ES-I3 (cell line): ENCODE results near the gene ZNF277.

Experiments
- H3K36me3 ChIP-seq: 2 replicates; pipeline ENCODE4 v1.6.1; 2013; ENCODE audit warnings: mild to moderate bottlenecking, low read length, control low read depth, moderate library complexity; ENCODE audit not compliant: insufficient read depth
- H3K4me1 ChIP-seq: 2 replicates; pipeline ENCODE4 v1.6.1; 2013; ENCODE audit warnings: mild to moderate bottlenecking, control low read depth, low read length; ENCODE audit not compliant: insufficient read depth
- H3K9ac ChIP-seq: 2 replicates; pipeline ENCODE4 v1.6.1; 2013; ENCODE audit warnings: low read depth, mild to moderate bottlenecking, low read length, moderate library complexity
- H3K9me3 ChIP-seq: 2 replicates; pipeline ENCODE4 v1.6.1; 2013; ENCODE audit warnings: mild to moderate bottlenecking, low read length, moderate library complexity; ENCODE audit not compliant: control insufficient read depth, insufficient read depth

Gene ZNF277

DNA sequence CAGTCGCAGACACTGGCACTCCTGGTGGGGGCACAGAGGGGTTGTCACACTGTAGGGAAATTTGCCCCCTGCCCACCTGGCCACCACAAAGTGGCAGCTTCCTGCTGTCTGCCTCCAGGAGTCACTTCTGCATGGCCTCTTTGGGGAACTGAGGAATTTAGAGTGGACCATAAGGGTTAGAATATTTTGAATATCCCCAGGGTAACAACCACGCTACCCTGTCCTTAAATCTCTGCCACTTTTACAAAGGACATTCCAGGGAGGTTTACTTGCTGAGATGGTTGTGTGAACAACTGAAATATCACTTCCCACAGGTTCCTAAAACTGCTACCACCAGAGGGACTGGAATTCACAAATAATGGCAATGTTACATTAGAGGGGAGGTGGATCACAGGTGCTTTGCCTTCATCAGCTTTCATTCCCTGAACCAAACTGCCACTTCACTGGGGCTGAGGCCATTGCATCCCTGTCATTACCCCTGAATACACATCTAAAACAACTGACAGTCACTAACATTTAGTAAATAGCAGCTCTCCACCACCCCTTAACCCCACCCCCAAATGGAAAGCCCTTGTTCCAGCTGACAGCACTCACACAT is 155.7 kb downstream of the ZNF277 start:
- H3K36me3 ChIP-seq: no peaks in the 10 kb centered on the region
- no peaks in the 10 kb centered on the region for H3K9me3 ChIP-seq
- H3K9ac ChIP-seq: no peak overlapping the region
- 0 out of 2 replicates have a peak, but pooled peaks cover 5% of the 10 kb centered on the region for H3K4me1 ChIP-seq

DNA sequence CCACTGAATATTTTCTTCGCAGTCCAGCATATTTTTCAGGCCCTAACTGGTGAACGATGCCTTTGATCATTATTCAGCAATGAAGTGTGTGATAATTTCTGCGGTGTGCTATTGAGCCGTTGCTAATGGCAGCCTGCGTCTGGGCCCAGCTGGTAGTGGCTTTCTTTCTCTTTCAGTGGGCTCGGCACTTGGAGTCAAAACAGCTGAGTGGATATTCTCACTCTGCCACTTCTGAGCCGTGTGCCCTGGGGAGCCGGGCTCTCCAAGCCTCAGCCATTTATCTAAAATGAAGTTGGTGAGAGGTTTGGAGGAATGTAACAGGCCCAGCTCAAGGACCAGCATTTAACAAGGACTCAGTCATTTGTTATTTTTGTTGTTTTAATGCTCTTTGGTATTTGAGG is 156.2 kb downstream of the ZNF277 start:
- 0 out of 2 replicates have a peak, but pooled peaks cover 5% of the 10 kb centered on the region for H3K4me1 ChIP-seq
- no peak overlapping the region for H3K9ac ChIP-seq
- no peaks in the 10 kb centered on the region for H3K9me3 ChIP-seq
- H3K36me3 ChIP-seq: no peaks in the 10 kb centered on the region

DNA sequence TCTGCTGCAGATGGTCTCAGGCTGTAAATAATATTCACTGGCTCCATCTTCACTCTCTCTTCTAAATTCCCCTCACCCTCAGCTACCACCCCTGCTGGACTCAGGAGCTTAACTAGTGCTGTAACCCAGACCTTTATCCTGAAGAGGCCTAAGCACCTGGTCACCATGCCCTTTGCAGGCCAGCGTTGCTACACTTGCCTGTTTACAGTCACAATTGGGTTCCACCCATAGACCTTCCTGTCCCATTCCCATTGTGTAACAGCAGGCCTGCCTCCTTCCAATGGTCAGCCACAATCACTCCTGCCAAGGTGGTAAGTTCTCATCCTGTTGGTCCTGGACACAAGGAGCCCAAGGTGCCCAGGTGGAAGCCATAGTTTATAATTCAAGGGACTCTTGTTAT is 157.9 kb downstream of the ZNF277 start:
- H3K9me3 ChIP-seq: no peaks in the 10 kb centered on the region
- H3K9ac ChIP-seq: no peak overlapping the region
- H3K36me3 ChIP-seq: no peaks in the 10 kb centered on the region
- H3K4me1 ChIP-seq: 0 out of 2 replicates have a peak, but pooled peaks cover 5% of the 10 kb centered on the region

- Histone ChIP-seq H3K4me1 (0 out of 2 replicates have a peak, but pooled peaks cover 5% of the 10 kb centered on the region), H3K9me3 (no peaks in the 10 kb centered on the region), H3K9ac (no peak overlapping the region), H3K36me3 (no peaks in the 10 kb centered on the region)
Measured at GRCh38 chr7:112365551-112365950, 159.1 kb downstream of the ZNF277 start.

GRCh38 chr7:112366886-112367285 is 160.4 kb downstream of the ZNF277 start:
- no peaks in the 10 kb centered on the region for H3K9me3 ChIP-seq
- no peak overlapping the region for H3K9ac ChIP-seq
- no peaks in the 10 kb centered on the region for H3K36me3 ChIP-seq
- 0 out of 2 replicates have a peak, but pooled peaks cover 5% of the 10 kb centered on the region for H3K4me1 ChIP-seq

GRCh38 chr7:112370436-112370835 is 163.9 kb downstream of the ZNF277 start:
- no peak overlapping the region for H3K9ac ChIP-seq
- no peaks in the 10 kb centered on the region for H3K4me1 ChIP-seq
- no peaks in the 10 kb centered on the region for H3K36me3 ChIP-seq

GRCh38 chr7:112371701-112372100 is 165.2 kb downstream of the ZNF277 start:
- no peak overlapping the region for H3K9ac ChIP-seq
- no peaks in the 10 kb centered on the region for H3K4me1 ChIP-seq
- no peaks in the 10 kb centered on the region for H3K36me3 ChIP-seq
- H3K9me3 ChIP-seq: no peaks in the 10 kb centered on the region

More at GRCh38 chr7:112370436-112370835, 163.9 kb downstream of the ZNF277 start:
- H3K9me3 ChIP-seq: no peaks in the 10 kb centered on the region

DNA sequence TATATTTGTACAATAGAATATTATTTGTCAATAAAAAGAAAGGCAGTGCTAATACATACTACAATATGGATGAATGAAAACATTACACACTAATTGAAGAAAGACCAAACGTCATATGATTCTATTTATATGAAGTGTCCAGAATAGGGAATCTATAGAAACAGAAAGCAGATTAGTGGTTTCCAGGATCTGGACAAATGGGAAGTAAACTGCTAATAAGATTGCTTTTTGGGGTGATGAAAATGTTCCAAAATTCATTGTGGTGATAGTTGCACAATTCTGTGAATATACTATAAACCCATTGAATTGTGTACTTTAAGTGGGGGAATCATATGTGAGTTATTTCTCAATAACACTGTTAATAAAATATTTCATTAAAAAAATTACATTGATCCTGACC is 165.6 kb downstream of the ZNF277 start:
- no peaks in the 10 kb centered on the region for H3K36me3 ChIP-seq
- no peaks in the 10 kb centered on the region for H3K9me3 ChIP-seq
- H3K4me1 ChIP-seq: no peaks in the 10 kb centered on the region
- no peak overlapping the region for H3K9ac ChIP-seq

GRCh38 chr7:112377593-112377992 is 171.1 kb downstream of the ZNF277 start:
- Histone ChIP-seq H3K9ac (no peak overlapping the region), H3K9me3 (no peaks in the 10 kb centered on the region), H3K4me1 (no peaks in the 10 kb centered on the region), H3K36me3 (no peaks in the 10 kb centered on the region)

DNA sequence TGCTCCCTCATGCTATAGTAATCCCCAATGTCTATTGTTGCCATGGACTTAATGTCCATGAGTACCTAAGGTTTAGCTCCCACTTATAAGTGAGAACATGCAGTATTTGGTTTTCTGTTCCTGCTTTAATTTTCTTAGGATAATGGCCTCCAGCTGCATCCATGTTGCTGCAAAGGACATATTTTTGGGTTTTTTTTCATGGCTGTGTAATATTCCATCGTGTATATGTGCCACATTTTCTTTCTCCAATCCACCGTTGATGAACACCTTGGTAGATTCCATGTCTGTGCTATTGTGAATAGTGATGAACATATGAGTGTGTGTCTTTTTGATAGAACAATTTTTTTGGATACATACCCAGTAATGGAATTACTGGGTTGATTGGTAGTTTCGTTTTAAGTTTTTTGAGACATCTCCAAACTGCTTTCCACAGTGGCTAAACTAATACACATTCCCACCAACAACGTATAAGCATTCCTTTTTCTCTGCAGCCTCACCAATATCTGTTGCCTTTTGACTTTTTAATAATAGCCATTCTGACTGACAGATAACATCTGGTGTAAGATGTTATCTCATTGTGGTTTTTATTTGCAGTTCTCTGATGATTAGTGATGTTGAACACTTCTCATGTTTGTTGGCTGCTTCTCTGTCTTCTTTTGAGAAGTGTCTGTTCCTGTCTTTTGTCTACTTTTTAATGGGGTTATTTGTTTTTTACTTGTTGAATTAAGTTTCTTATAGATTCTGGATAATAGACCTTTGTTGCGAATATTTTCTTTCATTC is 175.0 kb downstream of the ZNF277 start:
- Histone ChIP-seq H3K4me1 (no peaks in the 10 kb centered on the region; the same call in 1 of the 2 replicates), H3K36me3 (no peaks in the 10 kb centered on the region), H3K9me3 (no peaks in the 10 kb centered on the region), H3K9ac (no peak overlapping the region)

GRCh38 chr7:112383671-112384417 is 177.3 kb downstream of the ZNF277 start:
- Histone ChIP-seq H3K4me1 (no peaks in the 10 kb centered on the region; the same call in 1 of the 2 replicates), H3K9ac (no peak overlapping the region), H3K36me3 (no peaks in the 10 kb centered on the region), H3K9me3 (no peaks in the 10 kb centered on the region)

DNA sequence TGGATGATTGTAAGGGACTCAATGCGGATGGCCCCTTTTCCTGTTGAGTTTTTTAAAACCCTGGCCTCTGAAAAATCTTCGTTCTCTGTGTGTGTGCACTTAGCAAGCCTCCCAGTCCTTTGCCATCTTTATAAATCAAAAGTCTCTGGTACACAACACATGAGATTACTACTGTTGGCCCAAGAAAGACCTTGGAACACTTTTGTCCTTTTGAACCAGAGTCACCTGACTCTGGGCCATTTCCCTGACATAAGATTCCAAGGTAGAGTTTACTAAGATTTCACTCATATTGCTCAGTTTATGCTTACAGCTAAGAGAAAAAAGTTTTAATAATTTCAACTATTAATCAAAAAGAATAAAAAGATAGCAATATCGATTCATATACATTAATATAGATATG is 179.0 kb downstream of the ZNF277 start:
- H3K36me3 ChIP-seq: no peaks in the 10 kb centered on the region
- no peak overlapping the region for H3K9ac ChIP-seq
- no peaks in the 10 kb centered on the region for H3K9me3 ChIP-seq
- H3K4me1 ChIP-seq: no peaks in the 10 kb centered on the region; the same call in 1 of the 2 replicates

- H3K9me3 ChIP-seq: no peaks in the 10 kb centered on the region
- H3K4me1 ChIP-seq: no peaks in the 10 kb centered on the region; the same call in 1 of the 2 replicates
- H3K36me3 ChIP-seq: no peaks in the 10 kb centered on the region
- no peak overlapping the region for H3K9ac ChIP-seq
Measured at GRCh38 chr7:112386619-112387018, 180.1 kb downstream of the ZNF277 start.

- H3K4me1 ChIP-seq: no peaks in the 10 kb centered on the region
- H3K9ac ChIP-seq: no peak overlapping the region
- H3K36me3 ChIP-seq: no peaks in the 10 kb centered on the region
- no peaks in the 10 kb centered on the region for H3K9me3 ChIP-seq
Measured at GRCh38 chr7:112390167-112390566, 183.7 kb downstream of the ZNF277 start.
